ENCODE results near the gene ITGA2B.

Gene ITGA2B

GRCh38 chr17:44367231-44367979 lies 22.0 kb downstream of the ITGA2B start:
- TF ChIP-seq TCF12 (IDR thresholded peaks at IDR 0.05; ENCODE audit: low read depth) (peak; percentile 48; the same call in 1 of the 2 replicates), MAX (IDR thresholded peaks at IDR 0.05) (no peak), TEAD4 (IDR thresholded peaks at IDR 0.05) (0 out of 2 replicates have a peak, but pooled peaks have one; percentile 9), RAD21 (IDR thresholded peaks at IDR 0.05; ENCODE audit: low read depth) (no peak), TAF1 (IDR thresholded peaks at IDR 0.05; ENCODE audit: low read depth) (no peak), YY1 (IDR thresholded peaks at IDR 0.05; ENCODE audit: low read depth) (0 out of 2 replicates have a peak, but pooled peaks have one; percentile 22), EGR1 (IDR thresholded peaks at IDR 0.05) (no peak), FOXM1 (IDR thresholded peaks at IDR 0.05; ENCODE audit: borderline replicate concordance, low read depth) (no peak), CEBPB (IDR thresholded peaks at IDR 0.05) (no peak), EP300 (IDR thresholded peaks at IDR 0.05; ENCODE audit: borderline replicate concordance) (peak; percentile 39; the same call in 1 of the 2 replicates), CREB1 (IDR thresholded peaks at IDR 0.05; ENCODE audit: low read depth) (no peak), NFIC (IDR thresholded peaks at IDR 0.05) (peak; percentile 88), ZBTB7A (IDR thresholded peaks at IDR 0.05; ENCODE audit: low read depth) (no peak)
- TF ChIP-seq, protein P1, sequence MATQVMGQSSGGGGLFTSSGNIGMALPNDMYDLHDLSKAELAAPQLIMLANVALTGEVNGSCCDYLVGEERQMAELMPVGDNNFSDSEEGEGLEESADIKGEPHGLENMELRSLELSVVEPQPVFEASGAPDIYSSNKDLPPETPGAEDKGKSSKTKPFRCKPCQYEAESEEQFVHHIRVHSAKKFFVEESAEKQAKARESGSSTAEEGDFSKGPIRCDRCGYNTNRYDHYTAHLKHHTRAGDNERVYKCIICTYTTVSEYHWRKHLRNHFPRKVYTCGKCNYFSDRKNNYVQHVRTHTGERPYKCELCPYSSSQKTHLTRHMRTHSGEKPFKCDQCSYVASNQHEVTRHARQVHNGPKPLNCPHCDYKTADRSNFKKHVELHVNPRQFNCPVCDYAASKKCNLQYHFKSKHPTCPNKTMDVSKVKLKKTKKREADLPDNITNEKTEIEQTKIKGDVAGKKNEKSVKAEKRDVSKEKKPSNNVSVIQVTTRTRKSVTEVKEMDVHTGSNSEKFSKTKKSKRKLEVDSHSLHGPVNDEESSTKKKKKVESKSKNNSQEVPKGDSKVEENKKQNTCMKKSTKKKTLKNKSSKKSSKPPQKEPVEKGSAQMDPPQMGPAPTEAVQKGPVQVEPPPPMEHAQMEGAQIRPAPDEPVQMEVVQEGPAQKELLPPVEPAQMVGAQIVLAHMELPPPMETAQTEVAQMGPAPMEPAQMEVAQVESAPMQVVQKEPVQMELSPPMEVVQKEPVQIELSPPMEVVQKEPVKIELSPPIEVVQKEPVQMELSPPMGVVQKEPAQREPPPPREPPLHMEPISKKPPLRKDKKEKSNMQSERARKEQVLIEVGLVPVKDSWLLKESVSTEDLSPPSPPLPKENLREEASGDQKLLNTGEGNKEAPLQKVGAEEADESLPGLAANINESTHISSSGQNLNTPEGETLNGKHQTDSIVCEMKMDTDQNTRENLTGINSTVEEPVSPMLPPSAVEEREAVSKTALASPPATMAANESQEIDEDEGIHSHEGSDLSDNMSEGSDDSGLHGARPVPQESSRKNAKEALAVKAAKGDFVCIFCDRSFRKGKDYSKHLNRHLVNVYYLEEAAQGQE (IDR thresholded peaks at IDR 0.05; ENCODE audit: low read depth), result no peak
- TF ChIP-seq, protein P2, sequence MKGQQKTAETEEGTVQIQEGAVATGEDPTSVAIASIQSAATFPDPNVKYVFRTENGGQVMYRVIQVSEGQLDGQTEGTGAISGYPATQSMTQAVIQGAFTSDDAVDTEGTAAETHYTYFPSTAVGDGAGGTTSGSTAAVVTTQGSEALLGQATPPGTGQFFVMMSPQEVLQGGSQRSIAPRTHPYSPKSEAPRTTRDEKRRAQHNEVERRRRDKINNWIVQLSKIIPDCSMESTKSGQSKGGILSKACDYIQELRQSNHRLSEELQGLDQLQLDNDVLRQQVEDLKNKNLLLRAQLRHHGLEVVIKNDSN (IDR thresholded peaks at IDR 0.05), result no peak

- TF ChIP-seq FOXM1 (IDR thresholded peaks at IDR 0.05; ENCODE audit: borderline replicate concordance, low read depth) (no peak), CEBPB (IDR thresholded peaks at IDR 0.05) (no peak), MAX (IDR thresholded peaks at IDR 0.05) (peak; percentile 60; the same call in 1 of the 2 replicates), YY1 (IDR thresholded peaks at IDR 0.05; ENCODE audit: low read depth) (no peak), TCF12 (IDR thresholded peaks at IDR 0.05; ENCODE audit: low read depth) (no peak), EGR1 (IDR thresholded peaks at IDR 0.05) (no peak), TEAD4 (IDR thresholded peaks at IDR 0.05) (no peak), ZBTB7A (IDR thresholded peaks at IDR 0.05; ENCODE audit: low read depth) (peak; percentile 94), CREB1 (IDR thresholded peaks at IDR 0.05; ENCODE audit: low read depth) (no peak), EP300 (IDR thresholded peaks at IDR 0.05; ENCODE audit: borderline replicate concordance) (no peak), RAD21 (IDR thresholded peaks at IDR 0.05; ENCODE audit: low read depth) (peak; percentile 18; the same call in 1 of the 2 replicates), NFIC (IDR thresholded peaks at IDR 0.05) (no peak)
- TF ChIP-seq, protein P2 (IDR thresholded peaks at IDR 0.05), result no peak
These were observed 25.8 kb downstream of the ITGA2B start, which contains the start of gene FAM171A2 for GRCh38 chr17:44363613-44364159. Gene FAM171A2, minus strand, starts transcription at chr17:44363853. Its CDS starts 139 bp downstream, at chr17:44363714.

GRCh38 chr17:44362949-44363612 lies 26.4 kb downstream of the ITGA2B start:
- TF ChIP-seq CREB1 (IDR thresholded peaks at IDR 0.05; ENCODE audit: low read depth) (no peak), ZBTB7A (IDR thresholded peaks at IDR 0.05; ENCODE audit: low read depth) (peak; percentile 78)

GRCh38 chr17:44362459-44362948 lies 26.9 kb downstream of the ITGA2B start:
- no peak for TF ChIP-seq EP300 (IDR thresholded peaks at IDR 0.05; ENCODE audit: borderline replicate concordance)
- no peak for TF ChIP-seq CEBPB (IDR thresholded peaks at IDR 0.05)
- TF ChIP-seq, protein P1 (IDR thresholded peaks at IDR 0.05; ENCODE audit: low read depth), result no peak
- no peak for TF ChIP-seq EGR1 (IDR thresholded peaks at IDR 0.05)
- TF ChIP-seq CREB1 (IDR thresholded peaks at IDR 0.05; ENCODE audit: low read depth), result no peak
- TF ChIP-seq, protein P2 (IDR thresholded peaks at IDR 0.05), result no peak
- no peak for TF ChIP-seq YY1 (IDR thresholded peaks at IDR 0.05; ENCODE audit: low read depth)
- no peak for TF ChIP-seq TEAD4 (IDR thresholded peaks at IDR 0.05)
- TF ChIP-seq TAF1 (IDR thresholded peaks at IDR 0.05; ENCODE audit: low read depth), result no peak
- TF ChIP-seq MAX (IDR thresholded peaks at IDR 0.05), result no peak
- no peak for TF ChIP-seq NFIC (IDR thresholded peaks at IDR 0.05)
- TF ChIP-seq ZBTB7A (IDR thresholded peaks at IDR 0.05; ENCODE audit: low read depth), result no peak
- TF ChIP-seq RAD21 (IDR thresholded peaks at IDR 0.05; ENCODE audit: low read depth), result no peak
- TF ChIP-seq FOXM1 (IDR thresholded peaks at IDR 0.05; ENCODE audit: borderline replicate concordance, low read depth), result no peak
